ENCODE measurements around the gene CTU2.
A peak's percentile ranks its signal among the peaks of the same experiment; 100 is the strongest.

The CTU2 gene

GRCh38 chr16:88761143-88761534 lies 54.8 kb downstream of the CTU2 start:
- no peak for DNase-seq (ENCODE audit: low spot score)

- no peak for DNase-seq (ENCODE audit: low spot score)
Observed at GRCh38 chr16:88761830-88762229, 55.5 kb downstream of the CTU2 start.

- no peak for DNase-seq (ENCODE audit: low spot score)
Observed at GRCh38 chr16:88762258-88762870, 56.1 kb downstream of the CTU2 start.

GRCh38 chr16:88762941-88763340 lies 56.6 kb downstream of the CTU2 start:
- DNase-seq (ENCODE audit: low spot score): no peak

- DNase-seq (ENCODE audit: low spot score): peak; percentile 99
Observed at GRCh38 chr16:88763502-88764053, 57.3 kb downstream of the CTU2 start.

- no peak for DNase-seq (ENCODE audit: low spot score)
Observed at GRCh38 chr16:88764080-88764479, 57.8 kb downstream of the CTU2 start.

- peak; percentile 79 for DNase-seq (ENCODE audit: low spot score)
Observed at GRCh38 chr16:88764913-88765349, 58.6 kb downstream of the CTU2 start.
